ENCODE results near the gene DOCK10.

- TF ChIP-seq CTCF (IDR thresholded peaks at IDR 0.05) (no peak), POLR2A (IDR thresholded peaks at IDR 0.05) (no peak)
These were observed 225.5 kb downstream of the DOCK10 start for GRCh38 chr2:224816816-224817215.

Data from testis (tissue), 2 donors.